NOMO-1 (cell line): Measurements from ENCODE around the gene CRNN.

Experiments used
- DNase-seq, 2 experiments: peaks; one replicate each; lab custom pipeline; 2025; ENCODE audit not compliant: unreplicated experiment in 2 of 2; lab: John Stamatoyannopoulos, UW

CRNN gene

DNA sequence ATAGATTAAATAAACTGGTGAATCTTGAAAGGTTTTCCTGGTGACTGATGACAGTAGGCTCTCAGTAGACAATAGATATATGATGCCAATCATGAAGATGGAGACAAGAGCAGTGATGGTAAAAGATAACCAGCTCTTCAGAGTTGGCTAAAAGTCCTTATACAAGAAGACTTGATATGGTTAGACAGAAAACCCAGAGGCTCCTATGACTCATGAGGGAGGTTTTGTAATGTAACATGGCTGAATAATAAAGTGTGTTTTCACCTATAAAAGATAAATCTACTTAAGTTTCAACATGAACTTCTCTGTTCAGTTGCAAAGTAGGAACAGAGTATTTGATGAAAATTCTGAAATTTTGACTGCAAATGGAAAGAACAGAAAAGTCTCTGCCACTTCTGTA lies 12.7 kb upstream of the CRNN start:
- no peak for DNase-seq

DNA sequence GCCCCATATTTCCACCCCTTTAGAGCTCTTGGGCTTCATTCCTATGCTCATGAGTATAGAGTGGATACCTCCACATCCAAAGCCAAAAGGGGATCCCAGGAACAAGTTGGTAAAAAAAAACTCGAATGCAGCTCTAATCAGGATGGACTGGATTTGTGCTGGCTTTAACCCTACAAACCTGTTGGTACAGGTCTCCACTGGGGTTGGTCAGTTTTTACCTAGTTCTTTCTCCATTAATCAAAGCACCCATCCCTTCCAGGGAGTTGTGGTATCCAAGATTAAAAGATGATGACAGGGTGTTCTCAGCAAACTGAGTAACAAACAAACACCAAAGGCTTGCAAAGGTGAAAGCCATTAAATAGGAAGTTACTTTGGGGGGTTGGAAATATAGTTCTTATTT lies 5.9 kb upstream of the CRNN start:
- no peak for DNase-seq

DNA sequence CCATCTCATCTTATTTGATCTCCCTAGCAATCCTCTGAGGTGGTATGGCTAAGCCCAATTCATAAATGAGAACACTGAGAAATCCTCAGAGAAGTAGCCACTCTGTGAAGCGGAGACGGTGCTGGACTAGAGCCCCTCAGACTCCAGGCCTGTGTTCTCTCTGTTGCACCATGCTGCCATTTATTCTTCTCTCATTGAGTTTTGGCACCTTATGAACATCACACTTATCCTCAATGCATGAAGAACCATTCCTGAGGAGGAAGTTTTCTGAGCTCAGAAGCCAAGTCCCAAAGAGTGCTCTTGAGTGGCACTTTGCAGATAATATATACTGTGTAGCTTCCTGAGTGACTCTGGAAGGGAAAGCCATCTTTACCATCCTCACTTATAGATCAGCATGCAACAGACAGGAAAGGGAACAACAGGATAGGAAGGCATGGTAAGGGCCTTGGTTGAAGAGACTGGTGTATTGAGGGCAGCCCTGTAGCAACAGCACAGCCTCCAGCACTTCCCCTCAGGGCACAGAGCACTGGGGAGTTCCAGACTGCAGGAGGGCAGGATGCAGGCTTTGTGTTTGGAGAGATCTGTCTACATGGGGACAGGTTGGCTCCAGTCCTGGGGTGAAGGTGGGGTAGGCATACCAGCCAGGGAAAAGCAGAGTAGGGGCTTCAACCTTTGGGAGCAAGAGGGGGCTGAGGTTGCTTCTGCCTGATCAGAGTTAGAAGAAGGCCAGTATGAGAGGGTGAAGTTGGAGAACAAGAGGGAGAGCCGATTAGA lies 1.6 kb upstream of the CRNN start:
- no peak for DNase-seq

DNA sequence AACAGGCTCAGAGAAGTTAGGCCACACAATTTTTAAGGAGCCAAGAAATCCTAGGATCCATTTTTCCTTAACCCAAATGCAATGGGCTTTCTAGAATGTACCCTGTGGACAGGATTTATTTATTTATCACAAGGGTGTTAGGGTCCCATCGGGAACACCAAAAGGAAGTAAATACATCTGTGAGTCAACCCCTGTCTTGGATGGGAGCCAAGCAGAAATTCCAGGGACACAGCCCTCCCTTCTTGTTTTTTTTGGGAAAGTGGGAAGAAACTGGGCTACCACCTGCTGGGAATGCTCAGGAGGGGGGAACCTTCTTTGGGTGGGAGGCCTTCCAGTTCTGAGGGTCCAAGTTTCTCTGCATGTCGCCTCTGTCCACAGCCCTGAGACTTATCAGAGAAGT lies 1.3 kb downstream of the CRNN start:
- no peak for DNase-seq

DNA sequence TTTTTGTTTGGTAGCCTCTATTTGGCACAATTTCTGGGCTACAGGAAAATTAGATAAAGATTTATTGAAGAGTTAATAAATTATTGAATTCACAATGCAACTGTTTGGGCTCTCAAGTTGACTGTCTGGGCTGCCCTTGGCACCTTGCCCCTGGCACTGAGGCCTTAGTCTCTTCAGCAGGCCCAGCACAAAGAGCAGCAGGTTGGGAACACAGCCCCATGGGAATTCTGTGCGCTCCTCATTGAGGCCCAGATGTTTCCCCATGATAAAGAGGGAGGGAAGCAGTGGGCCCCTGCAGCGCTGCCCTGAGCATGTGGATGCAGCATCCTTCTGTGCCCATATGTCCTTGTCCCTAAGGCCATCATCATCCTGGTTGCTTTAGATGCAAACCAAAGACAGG lies 2.9 kb downstream of the CRNN start:
- no peak for DNase-seq

DNA sequence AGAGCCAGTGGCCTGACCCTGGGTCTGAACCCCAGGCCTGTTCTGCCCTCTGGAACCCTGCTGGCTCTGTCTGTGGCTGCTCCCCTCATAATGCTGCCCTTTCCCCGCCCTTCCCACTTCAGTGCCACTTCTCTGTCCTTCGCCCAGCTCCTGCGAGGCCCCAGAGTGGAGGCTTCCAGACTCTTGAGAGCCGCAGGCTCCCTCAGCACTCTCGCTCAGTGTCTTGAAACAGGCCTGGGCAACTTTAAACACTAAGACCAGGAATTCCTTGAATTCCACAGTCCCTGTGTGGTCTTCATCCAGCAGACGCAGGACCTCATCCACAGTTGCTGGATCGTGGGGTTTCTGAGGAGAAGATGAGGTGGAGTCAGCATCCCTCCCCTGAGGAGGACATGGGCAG lies 3.5 kb downstream of the CRNN start:
- no peak for DNase-seq

GRCh38 chr1:152410028-152410427 lies 4.0 kb downstream of the CRNN start:
- no peak for DNase-seq

DNA sequence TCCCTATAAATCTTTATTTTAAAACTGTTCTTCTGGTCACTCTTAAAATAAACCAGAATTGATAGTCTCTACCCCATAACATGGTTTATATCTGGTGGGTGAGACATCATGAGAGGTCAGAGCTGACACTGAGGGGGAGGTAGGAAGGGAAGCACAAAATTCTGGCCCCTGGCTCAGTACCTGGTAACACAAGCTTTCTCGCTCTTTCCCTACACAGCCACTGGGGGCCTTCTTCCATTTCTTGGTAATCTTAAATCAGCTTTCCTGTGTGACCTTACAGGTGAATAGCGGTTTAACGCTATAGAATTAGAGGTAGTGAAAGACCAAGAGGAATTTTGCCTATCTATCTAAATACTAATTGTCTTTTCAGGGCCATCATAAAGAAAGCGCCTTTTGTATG lies 5.4 kb downstream of the CRNN start:
- no peak for DNase-seq

DNA sequence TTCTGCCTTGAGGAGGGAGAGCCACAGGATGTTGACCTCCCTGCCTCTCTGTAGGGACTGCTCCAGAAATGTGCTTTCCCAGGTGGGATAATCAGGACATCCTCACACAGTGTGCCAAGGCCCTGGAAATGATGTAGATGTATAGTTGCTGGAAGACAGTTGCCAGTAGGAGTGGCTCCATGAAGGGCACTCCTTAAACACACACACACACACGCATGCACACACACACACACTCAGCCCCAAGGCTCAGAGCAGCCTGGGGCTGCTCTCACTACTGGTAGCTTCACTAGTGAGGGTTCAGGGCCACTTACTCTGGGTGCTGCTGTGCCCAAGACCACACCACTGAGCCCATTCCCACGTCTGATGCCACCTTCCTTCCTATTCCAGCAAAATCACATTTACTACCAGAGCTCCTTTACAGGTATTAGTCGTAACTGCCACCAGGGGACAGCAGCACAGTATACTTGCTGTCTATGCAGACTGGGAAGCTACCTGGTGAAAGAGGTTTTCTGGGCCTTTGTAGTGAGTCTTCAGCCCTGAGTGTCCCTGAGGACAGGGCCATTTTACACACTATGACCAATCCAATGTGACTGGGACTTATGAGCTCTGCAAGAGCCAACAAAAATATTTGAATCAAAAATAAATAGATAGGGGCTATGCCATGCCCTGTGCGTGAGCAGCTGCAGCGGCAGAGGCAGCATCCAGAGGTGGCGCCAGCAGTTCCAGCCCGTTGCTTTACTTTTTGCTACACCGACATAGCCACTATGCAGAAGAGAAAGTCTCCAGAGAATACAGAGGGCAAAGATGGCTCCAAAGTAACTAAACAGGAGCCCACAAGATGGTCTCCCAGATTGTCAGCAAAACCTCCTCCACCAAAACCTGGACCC lies 15.0 kb downstream of the CRNN start:
- no peak for DNase-seq

DNA sequence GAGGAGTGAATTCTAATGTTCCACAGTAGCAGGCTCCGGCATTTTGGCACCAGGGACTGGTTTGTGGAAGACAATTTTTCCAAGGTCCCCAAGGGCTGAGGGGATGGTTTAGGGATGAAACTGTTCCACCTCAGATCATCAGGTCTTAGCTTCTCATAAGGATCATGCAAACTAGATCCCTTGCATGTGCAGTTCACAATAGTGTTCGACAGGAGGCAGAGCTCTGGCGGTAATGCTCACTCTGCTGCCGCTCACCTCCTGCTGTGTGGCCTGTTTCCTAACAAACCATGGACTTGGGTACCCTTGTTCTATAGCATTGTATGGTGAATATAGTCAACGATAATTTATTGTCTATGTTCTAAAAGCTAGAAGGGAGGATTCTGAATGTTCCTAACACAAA lies 16.6 kb downstream of the CRNN start:
- no peak for DNase-seq

- DNase-seq: no peak
These were observed 19.9 kb downstream of the CRNN start for GRCh38 chr1:152394151-152394550.

GRCh38 chr1:152392909-152393308 lies 21.2 kb downstream of the CRNN start:
- DNase-seq: no peak

GRCh38 chr1:152388889-152389288 lies 25.2 kb downstream of the CRNN start:
- no peak for DNase-seq

DNA sequence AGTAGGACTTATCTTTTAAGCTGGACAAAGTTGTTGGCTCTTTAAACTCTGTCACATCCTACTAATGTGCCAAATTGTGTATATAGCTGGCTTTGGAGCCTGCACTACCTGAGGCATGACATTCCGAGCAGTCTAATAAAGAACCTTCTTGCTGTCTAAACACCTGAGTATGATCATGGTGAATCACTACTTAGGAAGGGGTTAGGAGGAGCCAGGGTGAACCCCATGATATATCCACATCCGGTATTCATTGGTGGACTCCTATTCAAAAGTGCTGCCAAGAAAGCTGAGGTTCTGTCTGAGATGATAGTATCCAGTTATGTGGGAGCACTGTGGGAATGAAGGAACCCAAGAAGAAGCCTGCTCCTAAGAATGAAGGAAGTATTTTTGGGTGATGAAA lies 27.1 kb downstream of the CRNN start:
- DNase-seq: no peak

DNA sequence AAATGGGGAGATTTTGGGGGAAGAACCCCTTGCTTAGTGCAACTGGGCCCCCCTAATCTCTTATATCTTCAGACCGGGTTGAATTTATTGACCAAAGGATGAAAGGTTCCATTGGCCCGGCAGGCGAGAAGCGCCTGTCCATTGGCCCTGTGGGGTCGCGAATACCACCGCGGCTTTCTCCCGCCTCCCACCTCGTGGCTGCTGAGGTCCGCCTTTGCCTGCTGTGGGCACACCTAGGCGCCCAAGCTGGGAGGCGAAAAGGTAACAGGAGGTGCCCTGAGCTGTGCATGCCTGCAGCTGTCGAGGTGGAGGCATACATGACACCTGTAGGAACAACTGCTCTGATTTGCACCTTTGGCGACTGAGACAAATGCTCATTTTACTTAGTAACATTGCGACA lies 33.1 kb downstream of the CRNN start:
- DNase-seq: no peak

- DNase-seq: no peak
These were observed 39.6 kb downstream of the CRNN start for GRCh38 chr1:152374451-152374850.

DNA sequence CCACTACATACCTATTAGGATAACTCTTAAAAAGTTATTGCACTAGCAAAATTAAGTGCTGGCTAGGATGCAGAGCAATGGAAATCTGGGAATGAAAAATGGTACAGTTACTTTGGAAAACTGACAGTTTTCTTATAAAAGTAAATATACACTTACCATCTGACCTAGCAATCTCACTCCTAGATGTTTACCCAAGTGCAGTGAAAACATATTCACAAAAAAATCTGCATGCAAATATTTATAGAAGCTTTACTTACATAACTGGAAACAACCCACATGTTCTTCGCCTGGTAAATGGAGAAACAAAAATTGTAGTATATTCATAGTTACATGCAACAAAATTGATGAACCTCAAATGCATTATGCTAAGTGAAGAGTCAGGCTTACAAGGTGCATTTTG lies 41.4 kb downstream of the CRNN start:
- no peak for DNase-seq

- no peak for DNase-seq
These were observed 46.6 kb downstream of the CRNN start for GRCh38 chr1:152367436-152367835.

GRCh38 chr1:152359906-152360305 lies 54.2 kb downstream of the CRNN start, which contains the start of gene FLG2:
Gene FLG2 (minus strand): TSS chr1:152360006. CDS start chr1:152358884, 1,122 bp downstream.
- DNase-seq: no peak
